K562 (cell line): ENCODE results near the gene RAB26. TPM values are rescaled to one million over a fixed set of nuclear protein-coding genes. Genes with fewer than 3 reads are reported as not detected.

Source experiments
- ATAC-seq: fragments of 200-7000 bp; cut with Tn5 transposase; 3 replicates; pipeline ENCODE4 v1.9.1; 2020; ENCODE audit warnings: moderate library complexity
- BruUV-seq: library from RNA; stranded (reverse); fragments of 400-500 nt; replicated peaks from 2 replicates; lab custom pipeline; 2021; lab: Mats Ljungman, UMichigan
- CTCF ChIA-PET: fragments of 300-600 bp; formaldehyde crosslinking; extraction: SDS; loops from one replicate; lab custom pipeline; 2021; ENCODE audit warnings: low intra/inter-chr PET ratio; lab: Yijun Ruan, JAX
- POLR2A ChIA-PET: fragments of 300-600, 350-650 bp; sonication (Branson Sonifier 250); formaldehyde crosslinking; extraction: SDS; loops from one replicate; lab custom pipeline; 2021; ENCODE audit warnings: antibody characterized with exemption, inconsistent platforms; lab: Yijun Ruan, JAX
- DNase-seq, 4 experiments: peaks; one replicate each; pipeline versions ENCODE4 v3.0.0 to v3.0.0-alpha.2; 2011 to 2018; ENCODE audit warnings: low spot score in 3 of 4, mixed read lengths in 3 of 4; ENCODE audit errors: extremely low read depth in 1 of 4
- FAIRE-seq: peaks from 2 replicates; lab custom pipeline; 2011; peaks lifted over from hg19 to GRCh38; lab: Jason Lieb, UNC
- H2AFZ ChIP-seq: 2 replicates; pipeline ENCODE4 v1.6.0; 2011; ENCODE audit warnings: low read depth, low read length, control low read depth, inconsistent platforms
- H3K27ac ChIP-seq: fragments of 200-600 bp; 3 replicates; pipeline ENCODE4 v1.8.0; 2011; ENCODE audit warnings: low read depth, mild to moderate bottlenecking, control low read depth, inconsistent platforms, low read length, moderate library complexity, mixed read lengths; ENCODE audit errors: extremely low read depth
- H3K27me3 ChIP-seq, 2 experiments: fragments of 300-600 bp in 1 of 2; 2 replicates in 1 of 2; 3 replicates in 1 of 2; pipeline versions ENCODE4 v1.6.0 to v1.8.0; 2011; ENCODE audit warnings: inconsistent platforms in 2 of 2, low read length in 2 of 2, mild to moderate bottlenecking in 1 of 2, mixed read lengths in 1 of 2, moderate library complexity in 1 of 2; ENCODE audit not compliant: control insufficient read depth in 2 of 2, insufficient read depth in 2 of 2
- H3K36me3 ChIP-seq: fragments of 300-600 bp; 3 replicates; pipeline ENCODE4 v1.8.0; 2011; ENCODE audit warnings: mild to moderate bottlenecking, low read length, inconsistent platforms; ENCODE audit not compliant: control insufficient read depth, insufficient read depth
- H3K4me1 ChIP-seq, 2 experiments: fragments of 200-600 bp in 1 of 2; replicated peaks in 1 of 2; 2 replicates in 1 of 2; 3 replicates in 1 of 2; pipeline versions ENCODE4 v1.5.1 to v1.8.0; 2011; ENCODE audit warnings: inconsistent platforms in 2 of 2, low read length in 2 of 2, mild to moderate bottlenecking in 1 of 2, mixed read lengths in 1 of 2, moderate library complexity in 1 of 2; ENCODE audit not compliant: control insufficient read depth in 2 of 2, insufficient read depth in 2 of 2
- H3K4me2 ChIP-seq: 2 replicates; pipeline ENCODE4 v1.6.1; 2011; ENCODE audit warnings: low read length, control low read depth, inconsistent platforms, mixed read lengths; ENCODE audit not compliant: insufficient read depth
- H3K4me3 ChIP-seq: fragments of 200-600 bp; sonication (generic), shearing (Covaris generic); 2 replicates; pipeline ENCODE4 v1.5.1; 2016; ENCODE audit warnings: control low read depth, inconsistent platforms
- H3K79me2 ChIP-seq: fragments of 200-600 bp; 3 replicates; pipeline ENCODE4 v1.8.0; 2011; ENCODE audit warnings: low read length, inconsistent platforms; ENCODE audit not compliant: control insufficient read depth, insufficient read depth
- H3K9ac ChIP-seq, 2 experiments: 2 replicates each; pipeline versions ENCODE4 v1.6.0 to v1.6.1; 2011; ENCODE audit warnings: low read depth in 2 of 2, low read length in 2 of 2, control low read depth in 1 of 2, inconsistent platforms in 1 of 2, mild to moderate bottlenecking in 1 of 2, mixed read lengths in 1 of 2; ENCODE audit not compliant: insufficient read depth in 1 of 2
- H3K9me1 ChIP-seq: one replicate; pipeline ENCODE4 v1.6.0; 2011; ENCODE audit warnings: inconsistent platforms, mild to moderate bottlenecking, low read length, moderate library complexity; ENCODE audit not compliant: control insufficient read depth, insufficient read depth
- H3K9me3 ChIP-seq: replicated peaks from 2 replicates; pipeline ENCODE4 v1.5.1; 2011; ENCODE audit warnings: low read depth, low read length, inconsistent platforms; ENCODE audit not compliant: control insufficient read depth, insufficient read depth
- H4K20me1 ChIP-seq: replicated peaks from 2 replicates; pipeline ENCODE4 v1.6.1; 2011; ENCODE audit warnings: low read length, inconsistent platforms, mixed read lengths; ENCODE audit not compliant: control insufficient read depth, insufficient read depth
- CAMTA2 ChIP-seq: fragments of 250-450 bp; sonication (Bioruptor Pico); conservative IDR thresholded peaks from 2 replicates; pipeline ENCODE4 v1.5.1; 2022
- ETS2 ChIP-seq: IDR thresholded peaks from 2 replicates; pipeline ENCODE4 v1.6.1; 2016; ENCODE audit warnings: borderline replicate concordance, missing genetic modification characterization, mild to moderate bottlenecking, moderate library complexity, missing compliant biosample characterization; ENCODE audit not compliant: poor library complexity, severe bottlenecking
- HNRNPL ChIP-seq: fragments of 200-400 bp; formaldehyde crosslinking; IDR thresholded peaks from 2 replicates; pipeline ENCODE4 v1.6.1; 2017; ENCODE audit warnings: low read depth, mild to moderate bottlenecking, low read length
- PML ChIP-seq: IDR thresholded peaks from 2 replicates; pipeline ENCODE4 v1.6.1; 2012; ENCODE audit warnings: low read length, inconsistent platforms
- POLR2G ChIP-seq: fragments of 200-400 bp; formaldehyde crosslinking; IDR thresholded peaks from 2 replicates; pipeline ENCODE4 v1.6.1; 2017; ENCODE audit warnings: low read depth, mild to moderate bottlenecking, antibody characterized with exemption, low read length, moderate library complexity
- U2AF2 ChIP-seq: fragments of 200-400 bp; formaldehyde crosslinking; optimal IDR thresholded peaks from 2 replicates; pipeline ENCODE3; 2017; ENCODE audit warnings: low read depth, mild to moderate bottlenecking, low read length
- WGBS: fragments of 100-300 bp; shearing (Covaris generic); methylation state at CpG from one replicate; pipeline ENCODE4 v1.1.6; 2016; ENCODE audit warnings: low coverage, mixed read lengths; ENCODE audit not compliant: insufficient coverage; ENCODE audit errors: missing lambda C conversion rate; 5-methylcytosine and 5-hydroxymethylcytosine counted together
- in situ Hi-C: fragments of 300-500 bp; cut with MboI; formaldehyde crosslinking; loops from 4 replicates; pipeline ENCODE4 v1.15.0; 2018; ENCODE audit warnings: inconsistent platforms, mixed read lengths
- intact Hi-C: fragments of 100-400 bp; cut with micrococcal nuclease; formaldehyde crosslinking; loops from 2 replicates; pipeline ENCODE4 v1.14.2; 2022
- polyA plus RNA-seq, 8 experiments: library from polyadenylated mRNA; depleted of rRNA in 4 of 8; stranded (reverse) in 5 of 8; unstranded in 3 of 8; fragments of >200 nt; fragmentation: Nextera tagmentation in 2 of 8; fragmentation: Illumina TruSeq in 1 of 8; extraction: Ambion mirVana in 2 of 8; extraction: Trizol in 1 of 8; gene quantifications; 2 replicates each; pipeline versions ENCODE4 v1.2.1 to v1.2.3, GENCODE V29; 2011 to 2014; ENCODE audit warnings: inconsistent platforms in 1 of 8, missing spikeins in 1 of 8
- total RNA-seq, 7 experiments: library from RNA; depleted of rRNA in 6 of 7; stranded (reverse); fragments of >200 nt in 6 of 7; fragmentation: Illumina TruSeq in 2 of 7; extraction: Trizol in 2 of 7; gene quantifications; 2 replicates each; pipeline versions ENCODE4 v1.2.1 to v1.2.3, GENCODE V29; 2011 to 2021; ENCODE audit warnings: low replicate concordance in 1 of 7
- TF ChIP-seq, protein P1 (sequence below): sonication (generic); formaldehyde crosslinking; IDR thresholded peaks from 2 replicates; pipeline ENCODE4 v1.8.1; 2023; ENCODE audit warnings: mild to moderate bottlenecking, missing genetic modification reagents

The RAB26 gene
- total and polyA plus RNA-seq, 9 of the 15 experiments (the other 6 are each of a cell fraction or from before 2014, with no cell fraction given) = 0.25 to 6.1 (median 2.1) TPM

DNA sequence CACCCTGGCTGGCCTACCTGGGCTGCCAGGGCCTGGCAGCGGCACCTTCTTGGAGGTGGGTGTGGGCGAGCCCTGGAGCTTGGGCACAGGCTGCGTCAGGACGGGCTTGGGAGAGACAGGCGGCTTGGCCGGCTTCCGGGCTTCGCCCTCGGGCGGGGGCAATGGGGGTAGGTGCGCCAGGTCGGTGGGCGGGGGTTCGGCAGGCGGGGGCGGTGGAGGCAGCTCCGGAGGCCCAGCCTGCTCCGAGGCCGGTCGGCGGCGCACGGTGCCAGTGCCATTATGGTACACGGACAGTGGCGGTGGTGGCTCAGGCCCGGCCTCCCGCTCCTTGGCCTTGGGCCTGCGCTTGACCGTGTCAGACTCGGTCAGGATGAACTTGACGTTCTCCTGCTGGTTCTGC, 31.2 kb downstream of the RAB26 start:
- H3K79me2 ChIP-seq = no peaks in the 10 kb centered on the region
- CTCF ChIA-PET = no interaction called here
- H3K4me2 ChIP-seq = no peak overlapping the region
- POLR2A ChIA-PET = interaction anchor here (1.2 kb wide), 1 partner anchor 24 kb away, joined by 3 read pairs; the partner anchor contains the start of gene TRAF7
- H3K4me1 ChIP-seq = peaks cover 2 to 91% of the 10 kb centered on the region in 2 experiments; a peak in 3 of 5 replicates
- intact Hi-C loops = no loop called here
- H3K27ac ChIP-seq = no peak overlapping the region
- TF ChIP-seq HNRNPL (no peak), POLR2G (0 out of 2 replicates have a peak, but pooled peaks have one; percentile 7), ETS2 (no peak), PML (no peak), CAMTA2 (CRISPR knock-in tag) (no peak)
- H3K9me3 ChIP-seq = no peaks in the 10 kb centered on the region
- no peaks in the 10 kb centered on the region for H3K9me1 ChIP-seq
- no peak overlapping the region for H3K9ac ChIP-seq
- no TSS peak for BruUV-seq
- no peaks in the 10 kb centered on the region; the same call in 1 of the 2 replicates for H4K20me1 ChIP-seq
- DNase-seq (no peak), ATAC-seq (no peak), FAIRE-seq (no peak)
- in situ Hi-C loops = no loop called here
- 96% methylated on average over 21 of the region's 31 CpGs for WGBS
- H2AFZ ChIP-seq = no peak overlapping the region
- no peak overlapping the region for H3K4me3 ChIP-seq
- H3K36me3 ChIP-seq = peaks cover 30% of the 10 kb centered on the region; the same call in 1 of the 3 replicates
- H3K27me3 ChIP-seq = no peaks in the 10 kb centered on the region

DNA sequence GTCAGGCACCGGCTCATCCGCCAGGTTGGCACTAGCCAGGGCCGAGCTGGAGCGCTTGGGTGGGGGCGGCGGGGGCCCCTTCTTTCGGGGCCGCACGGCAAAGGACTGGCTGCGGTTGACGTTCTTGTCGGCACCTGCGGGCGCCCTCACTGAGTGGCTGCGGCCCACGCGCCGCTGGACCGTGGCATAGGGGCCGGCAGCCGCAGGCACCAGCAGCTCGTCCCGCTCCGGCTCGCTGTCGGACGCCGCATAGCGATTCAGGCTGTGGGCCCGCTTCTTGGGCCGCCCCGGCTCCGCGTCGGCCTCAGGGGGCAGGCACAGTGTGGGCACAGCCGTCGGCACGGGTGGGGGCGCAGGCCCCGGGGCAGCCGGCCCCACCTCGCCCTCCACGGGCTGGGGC, 32.0 kb downstream of the RAB26 start:
- no peak overlapping the region for H3K9ac ChIP-seq
- POLR2A ChIA-PET = interaction anchor here (0.8 to 1.4 kb wide), 3 partner anchors 14 to 28 kb away, joined by 3 read pairs; partner anchors contain the start of gene TRAF7
- no peak overlapping the region for H3K4me3 ChIP-seq
- no peak for TF ChIP-seq U2AF2
- TF ChIP-seq, protein P1, sequence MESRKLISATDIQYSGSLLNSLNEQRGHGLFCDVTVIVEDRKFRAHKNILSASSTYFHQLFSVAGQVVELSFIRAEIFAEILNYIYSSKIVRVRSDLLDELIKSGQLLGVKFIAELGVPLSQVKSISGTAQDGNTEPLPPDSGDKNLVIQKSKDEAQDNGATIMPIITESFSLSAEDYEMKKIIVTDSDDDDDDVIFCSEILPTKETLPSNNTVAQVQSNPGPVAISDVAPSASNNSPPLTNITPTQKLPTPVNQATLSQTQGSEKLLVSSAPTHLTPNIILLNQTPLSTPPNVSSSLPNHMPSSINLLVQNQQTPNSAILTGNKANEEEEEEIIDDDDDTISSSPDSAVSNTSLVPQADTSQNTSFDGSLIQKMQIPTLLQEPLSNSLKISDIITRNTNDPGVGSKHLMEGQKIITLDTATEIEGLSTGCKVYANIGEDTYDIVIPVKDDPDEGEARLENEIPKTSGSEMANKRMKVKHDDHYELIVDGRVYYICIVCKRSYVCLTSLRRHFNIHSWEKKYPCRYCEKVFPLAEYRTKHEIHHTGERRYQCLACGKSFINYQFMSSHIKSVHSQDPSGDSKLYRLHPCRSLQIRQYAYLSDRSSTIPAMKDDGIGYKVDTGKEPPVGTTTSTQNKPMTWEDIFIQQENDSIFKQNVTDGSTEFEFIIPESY (CRISPR knock-in tag) = 0 out of 2 replicates have a peak, but pooled peaks have one; percentile 9
- CTCF ChIA-PET = no interaction called here
- H3K9me3 ChIP-seq = no peaks in the 10 kb centered on the region
- H2AFZ ChIP-seq = no peak overlapping the region
- ATAC-seq (no peak), FAIRE-seq (no peak), DNase-seq (no peak)
- H3K27ac ChIP-seq = no peak overlapping the region
- H4K20me1 ChIP-seq = no peaks in the 10 kb centered on the region; the same call in 1 of the 2 replicates
- WGBS = 93% methylated on average over 16 of the region's 43 CpGs
- intact Hi-C loops = no loop called here
- H3K4me2 ChIP-seq = no peak overlapping the region
- BruUV-seq = no TSS peak
- H3K4me1 ChIP-seq = peaks cover 2 to 91% of the 10 kb centered on the region in 2 experiments; a peak in 3 of 5 replicates
- H3K79me2 ChIP-seq = no peaks in the 10 kb centered on the region
- H3K9me1 ChIP-seq = no peaks in the 10 kb centered on the region
- peaks cover 21% of the 10 kb centered on the region; the same call in 1 of the 3 replicates for H3K36me3 ChIP-seq
- in situ Hi-C loops = no loop called here
- H3K27me3 ChIP-seq = no peaks in the 10 kb centered on the region
